Osteoblast (primary cell): ENCODE results near the gene TXNDC11. TPM values are rescaled to one million over a fixed set of nuclear protein-coding genes. Genes with fewer than 3 reads are reported as not detected.
A peak's percentile ranks its signal among the peaks of the same experiment; 100 is the strongest.

Experiments used
- DNase-seq: peaks from one replicate; pipeline ENCODE4 v3.0.0; 2011; ENCODE audit warnings: low spot score, mixed read lengths; ENCODE audit not compliant: insufficient read length; ENCODE audit errors: missing footprints
- H2AFZ ChIP-seq: 2 replicates; pipeline ENCODE4 v1.6.0; 2011; ENCODE audit warnings: mild to moderate bottlenecking, low read length
- H3K27ac ChIP-seq: 2 replicates; pipeline ENCODE4 v1.5.1; 2011; ENCODE audit warnings: mild to moderate bottlenecking, low read depth, low read length, moderate library complexity
- H3K27me3 ChIP-seq: 2 replicates; pipeline ENCODE4 v1.6.0; 2012; ENCODE audit warnings: mild to moderate bottlenecking, control low read depth, inconsistent platforms, low read length, moderate library complexity; ENCODE audit not compliant: insufficient read depth
- H3K36me3 ChIP-seq: 2 replicates; pipeline ENCODE4 v1.5.1; 2011; ENCODE audit warnings: mild to moderate bottlenecking, low read length, control low read depth, moderate library complexity; ENCODE audit not compliant: insufficient read depth
- H3K4me1 ChIP-seq: 2 replicates; pipeline ENCODE4 v1.5.1; 2011; ENCODE audit warnings: mild to moderate bottlenecking, low read length, control low read depth, moderate library complexity; ENCODE audit not compliant: insufficient read depth
- H3K4me2 ChIP-seq: 2 replicates; pipeline ENCODE4 v1.6.0; 2011; ENCODE audit warnings: mild to moderate bottlenecking, low read length; ENCODE audit not compliant: insufficient read depth
- H3K4me3 ChIP-seq: fragments of 200-600 bp; sonication (generic); 3 replicates; pipeline ENCODE4 v1.5.1; 2012; ENCODE audit warnings: mild to moderate bottlenecking, low read length, inconsistent platforms; ENCODE audit not compliant: insufficient read depth
- H3K79me2 ChIP-seq: 2 replicates; pipeline ENCODE4 v1.6.0; 2012; ENCODE audit warnings: mild to moderate bottlenecking, low read length, control low read depth, inconsistent platforms; ENCODE audit not compliant: insufficient read depth
- H3K9me3 ChIP-seq: 2 replicates; pipeline ENCODE4 v1.5.1; 2011; ENCODE audit warnings: low read depth, low read length, control low read depth
- H4K20me1 ChIP-seq: 2 replicates; pipeline ENCODE4 v1.6.0; 2012; ENCODE audit warnings: mild to moderate bottlenecking, low read length, control low read depth; ENCODE audit not compliant: insufficient read depth
- CTCF ChIP-seq: IDR thresholded peaks from 2 replicates; pipeline ENCODE4 v1.5.1; 2011; ENCODE audit warnings: mild to moderate bottlenecking, low read depth, low read length, moderate library complexity; ENCODE audit errors: extremely low read depth
- total RNA-seq: library from RNA; depleted of rRNA; stranded (reverse); fragments of >200 nt; gene quantifications from 2 replicates; pipeline ENCODE4 v1.2.3, GENCODE V29; 2012

Gene TXNDC11
- total RNA-seq, 1 donor, result 26.1 TPM

GRCh38 chr16:11705311-11706025 is 37.2 kb downstream of the TXNDC11 start:
- Histone ChIP-seq H3K36me3 (peaks cover 6% of the 10 kb centered on the region), H3K4me3 (no peak overlapping the region), H2AFZ (no peak overlapping the region), H3K79me2 (peaks cover 19% of the 10 kb centered on the region), H3K27me3 (no peaks in the 10 kb centered on the region), H3K4me2 (no peak overlapping the region), H3K9me3 (no peaks in the 10 kb centered on the region), H3K4me1 (peaks cover 9% of the 10 kb centered on the region), H4K20me1 (no peaks in the 10 kb centered on the region), H3K27ac (no peak overlapping the region)
- no peak for TF ChIP-seq CTCF
- DNase-seq, result no peak

DNA sequence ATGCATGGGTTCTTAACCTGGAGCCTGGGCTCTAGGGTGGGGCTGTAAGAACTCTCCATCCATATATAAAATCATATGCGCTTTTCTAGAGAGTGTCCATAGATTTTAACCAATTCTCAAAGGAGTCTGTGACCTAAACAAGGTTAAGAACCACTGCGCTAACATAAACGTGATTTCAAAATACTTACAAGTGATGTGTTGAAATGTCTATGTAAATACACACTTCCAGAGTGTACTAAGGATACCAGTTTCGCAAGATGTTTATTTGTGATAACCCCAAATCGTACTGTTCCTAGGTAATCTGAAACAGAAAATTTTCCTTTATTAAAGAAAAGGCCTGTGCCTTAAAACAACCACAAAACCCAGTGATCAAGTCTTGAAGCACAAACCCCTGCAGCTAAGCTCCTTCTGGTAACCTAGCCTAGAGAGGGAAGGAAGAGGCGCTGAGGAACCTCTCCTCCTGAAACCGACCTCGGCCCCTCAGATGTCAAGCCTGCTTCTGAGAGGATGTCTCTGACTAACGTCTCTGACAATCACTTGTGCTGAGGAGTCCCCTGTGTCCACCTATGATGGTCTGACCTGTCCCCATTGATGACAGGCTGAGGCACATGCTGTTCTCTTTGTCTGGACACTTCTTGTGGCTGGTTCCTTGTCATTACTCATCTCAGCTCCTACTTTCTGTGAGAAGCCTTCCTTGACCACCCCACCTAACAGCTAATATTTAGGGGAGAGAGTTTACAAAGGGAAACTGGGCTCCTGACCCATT is 42.2 kb downstream of the TXNDC11 start:
- Histone ChIP-seq H3K4me3 (no peak overlapping the region), H3K4me1 (no peaks in the 10 kb centered on the region), H3K36me3 (peaks cover 36% of the 10 kb centered on the region), H4K20me1 (peaks cover 2% of the 10 kb centered on the region), H3K79me2 (peaks cover 25% of the 10 kb centered on the region), H3K27me3 (no peaks in the 10 kb centered on the region), H3K27ac (no peak overlapping the region), H3K9me3 (no peaks in the 10 kb centered on the region), H3K4me2 (no peak overlapping the region), H2AFZ (no peak overlapping the region)
- no peak for DNase-seq
- no peak for TF ChIP-seq CTCF

- Histone ChIP-seq H4K20me1 (peaks cover 2% of the 10 kb centered on the region), H3K27ac (no peak overlapping the region), H2AFZ (no peak overlapping the region), H3K9me3 (no peaks in the 10 kb centered on the region), H3K4me2 (no peak overlapping the region), H3K4me1 (no peaks in the 10 kb centered on the region), H3K79me2 (peaks cover 31% of the 10 kb centered on the region), H3K36me3 (peaks cover 40% of the 10 kb centered on the region), H3K27me3 (no peaks in the 10 kb centered on the region), H3K4me3 (no peak overlapping the region)
- no peak for DNase-seq
- no peak for TF ChIP-seq CTCF
Observed at GRCh38 chr16:11699234-11699894, 43.3 kb downstream of the TXNDC11 start.

DNA sequence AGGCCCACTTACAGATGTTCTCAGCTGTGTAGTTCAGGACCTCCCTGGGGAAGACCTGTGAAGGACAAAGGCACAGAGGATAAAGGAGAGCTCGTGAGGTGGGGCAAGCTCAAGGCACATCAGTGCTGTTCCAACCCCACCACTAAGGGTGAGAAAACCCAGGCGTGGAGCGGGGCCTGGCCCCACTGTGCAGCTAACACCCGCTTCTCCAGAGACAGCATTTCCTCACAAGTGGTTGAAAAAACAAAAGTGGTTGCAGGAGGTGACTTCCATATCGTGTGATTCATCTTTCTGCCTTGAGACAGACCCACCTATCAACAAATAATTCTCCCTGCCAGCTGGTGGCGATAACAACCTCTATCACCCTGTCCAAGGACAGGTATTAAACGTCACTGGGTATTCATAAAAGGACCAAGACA is 44.4 kb downstream of the TXNDC11 start:
- Histone ChIP-seq H3K9me3 (no peaks in the 10 kb centered on the region), H3K79me2 (peaks cover 28% of the 10 kb centered on the region), H3K27ac (peak overlapping the region; percentile 24), H3K27me3 (no peaks in the 10 kb centered on the region), H2AFZ (no peak overlapping the region), H3K4me1 (no peaks in the 10 kb centered on the region), H3K4me2 (no peak overlapping the region), H4K20me1 (peaks cover 2% of the 10 kb centered on the region), H3K36me3 (peaks cover 40% of the 10 kb centered on the region), H3K4me3 (no peak overlapping the region)
- peak; percentile 20 for TF ChIP-seq CTCF
- DNase-seq, result no peak
